Stimulated activated CD8-positive, alpha-beta memory T cell treated with anti-CD3 and anti-CD28 coated beads, Interleukin-4, amount 100 ng/mL, for 24 hours (primary cell): Measurements from ENCODE around the gene OCRL.

ENCODE experiments used
- DNase-seq: peaks from one replicate; pipeline ENCODE4 v3.0.0-alpha.2; 2020; ENCODE audit warnings: low read depth

OCRL gene

DNA sequence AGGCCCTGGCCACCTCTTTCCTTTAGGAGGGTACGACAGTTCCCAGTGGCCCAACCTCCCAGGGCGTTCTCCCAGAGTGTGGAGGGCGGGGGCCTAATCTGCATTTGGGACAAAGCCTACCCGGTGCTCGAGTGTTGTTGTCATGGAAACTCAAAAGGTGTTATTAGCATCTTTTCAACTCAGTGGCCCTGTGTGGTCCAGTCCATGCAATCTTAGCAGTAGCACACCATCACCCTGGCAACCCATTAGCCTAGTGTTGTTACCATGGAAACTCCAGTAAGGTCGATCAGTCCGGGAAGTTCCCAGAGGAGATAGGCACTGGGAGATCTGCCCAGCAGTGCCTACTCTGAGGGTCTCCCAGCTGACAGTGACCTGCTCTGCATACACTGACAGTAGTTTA is 94.5 kb downstream of the OCRL start:
- DNase-seq, result no peak

GRCh38 chrX:129636175-129636681 is 96.2 kb downstream of the OCRL start:
- DNase-seq, result no peak

GRCh38 chrX:129637217-129638109 is 97.4 kb downstream of the OCRL start:
- peak; percentile 67 for DNase-seq

GRCh38 chrX:129638917-129639316 is 98.9 kb downstream of the OCRL start:
- DNase-seq, result no peak

DNA sequence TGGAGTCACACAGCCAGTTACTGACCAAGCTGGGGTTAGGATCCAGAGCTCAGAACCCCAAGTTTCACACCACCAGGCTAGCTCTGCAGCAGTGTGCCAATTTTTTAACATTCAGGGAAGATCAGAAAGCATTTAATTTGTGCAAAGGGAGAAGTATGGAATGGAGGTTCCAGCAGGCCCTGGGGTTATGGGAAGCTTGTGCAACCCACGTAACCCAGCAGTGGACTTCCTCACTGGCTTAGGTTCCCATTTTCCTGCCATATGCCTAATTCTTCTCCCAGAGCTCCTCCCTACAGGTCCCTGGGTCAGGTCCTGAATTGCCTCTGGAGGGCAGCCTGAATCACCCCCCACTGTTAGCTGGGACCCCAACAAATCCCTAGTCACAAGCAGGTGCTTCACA is 100.7 kb downstream of the OCRL start:
- no peak for DNase-seq

- no peak for DNase-seq
Observed at GRCh38 chrX:129641469-129641868, 101.4 kb downstream of the OCRL start.

GRCh38 chrX:129641941-129642340 is 101.9 kb downstream of the OCRL start:
- no peak for DNase-seq
